IPS-20b (cell line): Measurements from ENCODE around the gene MBD4.

Experiments used
- H3K27ac ChIP-seq: one replicate; pipeline ENCODE4 v1.5.1; 2013; ENCODE audit warnings: low read length
- H3K27me3 ChIP-seq: 2 replicates; pipeline ENCODE4 v1.6.1; 2013; ENCODE audit warnings: mild to moderate bottlenecking, low read length, inconsistent platforms; ENCODE audit not compliant: insufficient read depth
- H3K36me3 ChIP-seq: 2 replicates; pipeline ENCODE4 v1.6.1; 2013; ENCODE audit warnings: low read depth, mild to moderate bottlenecking, inconsistent platforms, low read length, moderate library complexity; ENCODE audit not compliant: insufficient read depth
- H3K4me1 ChIP-seq: 2 replicates; pipeline ENCODE4 v1.6.1; 2013; ENCODE audit warnings: mild to moderate bottlenecking, control low read depth, inconsistent platforms, low read length, moderate library complexity; ENCODE audit not compliant: insufficient read depth
- H3K4me3 ChIP-seq: 2 replicates; pipeline ENCODE4 v1.5.1; 2013; ENCODE audit warnings: mild to moderate bottlenecking, low read length, inconsistent platforms
- H3K9ac ChIP-seq: 2 replicates; pipeline ENCODE4 v1.6.1; 2013; ENCODE audit warnings: low read depth, mild to moderate bottlenecking, inconsistent platforms, low read length, moderate library complexity
- H3K9me3 ChIP-seq: 2 replicates; pipeline ENCODE4 v1.6.1; 2013; ENCODE audit warnings: mild to moderate bottlenecking, low read depth, low read length, inconsistent platforms; ENCODE audit not compliant: insufficient read depth

The MBD4 gene

DNA sequence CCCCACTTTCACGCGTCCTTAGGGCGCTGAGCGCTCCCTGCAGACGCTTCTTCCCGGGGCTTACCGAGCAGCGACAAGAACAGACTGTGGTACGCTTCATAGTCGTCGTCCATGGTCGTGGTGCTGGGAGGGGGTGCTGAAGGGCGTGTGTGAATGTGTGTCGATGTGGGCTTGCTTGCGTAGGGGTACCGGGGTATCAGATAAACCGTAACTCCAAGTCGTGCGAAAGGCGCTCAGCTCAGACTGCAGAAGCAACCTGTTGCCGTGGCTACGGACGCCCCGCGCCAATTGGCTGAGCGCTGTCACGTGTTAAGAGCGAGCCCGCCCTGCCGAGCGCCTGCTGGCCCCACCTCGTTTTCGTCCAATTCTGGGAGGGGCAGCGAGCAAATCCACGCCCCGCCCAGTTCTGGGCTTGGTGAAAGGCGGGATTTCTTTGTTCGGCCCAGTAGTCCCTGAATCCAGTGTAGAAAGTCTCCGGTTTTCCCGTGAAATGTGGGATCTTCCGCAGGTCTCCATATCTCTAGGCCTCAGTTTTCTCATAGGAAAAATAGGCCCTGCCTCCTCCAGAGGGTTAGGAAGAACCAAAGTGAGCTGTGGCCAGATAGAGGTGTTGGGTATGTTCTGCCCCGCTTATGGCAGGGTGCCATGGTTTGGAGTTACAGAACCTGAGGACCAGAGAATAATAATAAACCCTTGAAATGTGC is 11.2 kb downstream of the MBD4 start, which contains the start of gene EFCAB12:
EFCAB12 (minus strand) TSS at position 261 of the 704 bp plus-strand sequence; CDS start at position 113, 148 bp downstream.
- peak within 1 kb of the TSS; percentile 76; the same call in 1 of the 2 replicates for H3K9ac ChIP-seq
- H3K27me3 ChIP-seq, result peaks cover 14% of the 10 kb centered on the region
- H3K4me3 ChIP-seq, result peak within 1 kb of the TSS; percentile 78
- no peaks in the 10 kb centered on the region for H3K9me3 ChIP-seq
- peaks cover 26% of the 10 kb centered on the region for H3K36me3 ChIP-seq
- H3K4me1 ChIP-seq, result peaks cover 29% of the 10 kb centered on the region; the same call in 1 of the 2 replicates
- peak within 1 kb of the TSS; percentile 73 for H3K27ac ChIP-seq

GRCh38 chr3:129428007-129428375 is 11.8 kb downstream of the MBD4 start:
- Histone ChIP-seq H3K9ac (0 out of 2 replicates have a peak overlapping the region, but pooled peaks have one; percentile 43), H3K36me3 (peaks cover 21% of the 10 kb centered on the region), H3K4me3 (peak overlapping the region; percentile 78), H3K27me3 (peaks cover 14% of the 10 kb centered on the region), H3K27ac (no peak overlapping the region), H3K9me3 (no peaks in the 10 kb centered on the region), H3K4me1 (peaks cover 29% of the 10 kb centered on the region; the same call in 1 of the 2 replicates)

DNA sequence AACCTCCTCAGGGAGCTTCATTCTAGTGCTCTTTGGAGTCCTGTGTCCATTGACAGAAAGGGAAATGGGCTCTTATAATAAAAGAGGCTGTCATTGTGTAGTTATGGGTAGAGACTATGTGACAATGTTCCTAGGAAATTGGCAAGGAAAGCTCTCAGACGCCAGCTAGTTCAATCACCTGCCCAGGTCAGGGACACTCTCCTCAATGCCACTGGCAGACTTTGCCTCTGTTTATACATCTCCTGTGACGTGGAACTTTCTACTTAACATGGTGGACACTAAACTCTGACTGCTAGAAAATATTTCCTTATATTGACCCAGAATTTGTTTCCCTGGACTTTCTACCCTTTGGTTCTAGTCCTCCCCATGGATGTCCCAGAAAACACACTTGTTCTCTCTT is 14.1 kb downstream of the MBD4 start:
- no peaks in the 10 kb centered on the region; the same call in 1 of the 2 replicates for H3K36me3 ChIP-seq
- no peak overlapping the region for H3K27ac ChIP-seq

GRCh38 chr3:129425213-129425612 is 14.5 kb downstream of the MBD4 start:
- H3K27ac ChIP-seq, result no peak overlapping the region
- H3K4me3 ChIP-seq, result peak overlapping the region; percentile 8; the same call in 1 of the 2 replicates
- no peaks in the 10 kb centered on the region for H3K9me3 ChIP-seq
- no peaks in the 10 kb centered on the region; the same call in 1 of the 2 replicates for H3K36me3 ChIP-seq
- H3K27me3 ChIP-seq, result peaks cover 14% of the 10 kb centered on the region
- H3K4me1 ChIP-seq, result peaks cover 29% of the 10 kb centered on the region; the same call in 1 of the 2 replicates
- peak overlapping the region; percentile 1; the same call in 1 of the 2 replicates for H3K9ac ChIP-seq

More for the DNA sequence above, 14.1 kb downstream of the MBD4 start:
- H3K4me3 ChIP-seq, result peak overlapping the region; percentile 8; the same call in 1 of the 2 replicates
- H3K9ac ChIP-seq, result no peak overlapping the region; the same call in 1 of the 2 replicates
- no peaks in the 10 kb centered on the region for H3K9me3 ChIP-seq
- H3K27me3 ChIP-seq, result peaks cover 14% of the 10 kb centered on the region
- peaks cover 29% of the 10 kb centered on the region; the same call in 1 of the 2 replicates for H3K4me1 ChIP-seq

DNA sequence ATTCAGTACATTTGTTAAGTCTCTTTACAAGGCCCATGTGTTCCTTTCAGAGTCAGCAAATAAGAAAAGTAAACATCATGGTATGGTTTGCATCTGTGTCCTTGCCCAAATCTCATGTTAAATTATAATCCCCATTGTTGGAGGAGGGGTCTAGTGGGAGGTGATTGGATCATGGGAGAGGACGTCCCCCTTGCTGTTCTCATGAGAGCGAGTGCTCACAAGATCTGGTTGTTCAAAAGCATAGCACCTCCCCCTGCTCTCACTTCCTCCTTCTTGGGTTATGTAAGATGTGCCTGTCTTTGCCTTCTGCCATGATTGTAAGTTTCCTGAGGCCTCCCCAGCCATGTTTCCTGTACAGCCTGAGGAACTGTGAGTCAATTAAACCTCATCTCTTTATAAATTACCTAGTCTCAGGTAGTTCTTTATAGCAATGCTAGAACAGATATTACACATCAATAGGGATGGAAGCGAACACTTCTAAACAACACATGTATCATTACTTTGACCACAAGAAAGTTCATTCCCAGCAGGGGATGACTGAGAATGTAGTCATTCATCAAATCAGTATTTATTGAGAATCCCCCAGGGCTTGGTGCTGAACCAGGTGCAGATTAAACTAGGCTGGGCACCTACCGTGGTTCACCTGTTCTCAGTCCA is 15.4 kb downstream of the MBD4 start:
- H3K4me3 ChIP-seq, result peak overlapping the region; percentile 8; the same call in 1 of the 2 replicates
- H3K27me3 ChIP-seq, result peaks cover 14% of the 10 kb centered on the region
- 0 out of 2 replicates have a peak overlapping the region, but pooled peaks have one; percentile 1 for H3K9ac ChIP-seq
- peaks cover 21% of the 10 kb centered on the region; the same call in 1 of the 2 replicates for H3K4me1 ChIP-seq
- H3K36me3 ChIP-seq, result no peaks in the 10 kb centered on the region
- H3K9me3 ChIP-seq, result no peaks in the 10 kb centered on the region
- no peak overlapping the region for H3K27ac ChIP-seq

- Histone ChIP-seq H3K27me3 (peaks cover 10% of the 10 kb centered on the region), H3K4me1 (peaks cover 14% of the 10 kb centered on the region; the same call in 1 of the 2 replicates), H3K9ac (no peak overlapping the region), H3K9me3 (no peaks in the 10 kb centered on the region), H3K36me3 (no peaks in the 10 kb centered on the region), H3K4me3 (no peak overlapping the region), H3K27ac (no peak overlapping the region)
These were observed 16.9 kb downstream of the MBD4 start for GRCh38 chr3:129422897-129423296.

GRCh38 chr3:129421988-129422745 is 17.6 kb downstream of the MBD4 start:
- Histone ChIP-seq H3K9me3 (no peaks in the 10 kb centered on the region), H3K9ac (no peak overlapping the region), H3K27ac (no peak overlapping the region), H3K4me1 (peaks cover 14% of the 10 kb centered on the region; the same call in 1 of the 2 replicates), H3K36me3 (no peaks in the 10 kb centered on the region), H3K4me3 (no peak overlapping the region), H3K27me3 (peaks cover 2% of the 10 kb centered on the region)

- peaks cover 14% of the 10 kb centered on the region; the same call in 1 of the 2 replicates for H3K4me1 ChIP-seq
- no peaks in the 10 kb centered on the region for H3K9me3 ChIP-seq
- no peaks in the 10 kb centered on the region for H3K27me3 ChIP-seq
- H3K27ac ChIP-seq, result no peak overlapping the region
- no peaks in the 10 kb centered on the region for H3K36me3 ChIP-seq
- no peak overlapping the region for H3K4me3 ChIP-seq
- no peak overlapping the region for H3K9ac ChIP-seq
These were observed 18.4 kb downstream of the MBD4 start for GRCh38 chr3:129421236-129421883.

DNA sequence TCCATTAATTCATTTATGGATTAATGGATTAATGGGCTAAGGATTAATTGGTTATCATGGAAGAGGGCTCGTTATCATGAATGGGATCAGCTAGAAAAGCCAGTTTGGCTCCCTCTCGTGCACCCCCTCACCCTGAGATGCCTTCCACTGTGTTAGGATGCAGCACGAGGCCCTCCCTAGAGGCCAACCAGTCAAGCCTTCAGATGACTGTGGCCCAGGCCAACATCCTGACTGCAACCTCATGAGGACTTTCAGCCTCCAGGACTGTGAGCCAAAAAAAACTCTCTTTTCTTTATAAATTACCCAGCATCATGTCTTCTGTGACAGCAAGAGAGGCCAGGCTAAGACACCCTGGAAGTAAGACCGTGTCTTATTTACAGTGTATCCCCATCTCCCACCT is 20.3 kb downstream of the MBD4 start:
- no peak overlapping the region for H3K27ac ChIP-seq

GRCh38 chr3:129418041-129418973 is 21.4 kb downstream of the MBD4 start:
- Histone ChIP-seq H3K27me3 (no peaks in the 10 kb centered on the region), H3K9me3 (no peaks in the 10 kb centered on the region), H3K27ac (no peak overlapping the region), H3K36me3 (no peaks in the 10 kb centered on the region), H3K9ac (no peak overlapping the region), H3K4me3 (no peak overlapping the region), H3K4me1 (no peaks in the 10 kb centered on the region; the same call in 1 of the 2 replicates)

More for the DNA sequence above, 20.3 kb downstream of the MBD4 start:
- H3K4me1 ChIP-seq, result peaks cover 5% of the 10 kb centered on the region; the same call in 1 of the 2 replicates
- no peak overlapping the region for H3K4me3 ChIP-seq
- no peaks in the 10 kb centered on the region for H3K27me3 ChIP-seq
- H3K9me3 ChIP-seq, result no peaks in the 10 kb centered on the region
- H3K36me3 ChIP-seq, result no peaks in the 10 kb centered on the region
- H3K9ac ChIP-seq, result no peak overlapping the region
